B cell (primary cell): ENCODE measurements around the gene FBXL20. TPM values are rescaled to one million over a fixed set of nuclear protein-coding genes. Genes with fewer than 3 reads are reported as not detected.

Experiments
- ATAC-seq: fragments of 200-7000 bp; cut with Tn5 transposase; one replicate; pipeline ENCODE4 v1.10.0; 2021; ENCODE audit warnings: low read depth, mild to moderate bottlenecking, moderate number of reproducible peaks, moderate library complexity
- CTCF ChIA-PET: fragments of 350-600 bp; sonication (Branson Sonifier 250); formaldehyde crosslinking; loops from one replicate; lab custom pipeline; 2021; ENCODE audit warnings: antibody characterized with exemption, inconsistent platforms; lab: Charles Lee
- POLR2A ChIA-PET: fragments of 350-600 bp; sonication (Branson Sonifier 250); formaldehyde crosslinking; loops from one replicate; lab custom pipeline; 2021; ENCODE audit warnings: antibody characterized with exemption; lab: Charles Lee
- DNase-seq: peaks from one replicate; pipeline ENCODE4 v3.0.0; 2013
- H2AFZ ChIP-seq: 2 replicates; pipeline ENCODE4 v1.6.1; 2012; ENCODE audit warnings: mild to moderate bottlenecking, low read depth, low read length; ENCODE audit not compliant: insufficient read depth, poor library complexity, severe bottlenecking
- H3K27ac ChIP-seq, 2 donors: 1 replicate in 1 of 2; 2 replicates in 1 of 2; pipeline ENCODE4 v1.5.1; 2012 to 2013; ENCODE audit warnings: low read length in 2 of 2, mild to moderate bottlenecking in 2 of 2, moderate library complexity in 1 of 2
- H3K27me3 ChIP-seq, 4 experiments: fragments of 200-600 bp in 1 of 4; sonication (generic) in 1 of 4; replicated peaks in 1 of 4; 1 replicate in 2 of 4; 2 replicates in 2 of 4; pipeline versions ENCODE4 v1.6.1 to v1.7.0; 2013 to 2016; ENCODE audit warnings: low read length in 3 of 4, mild to moderate bottlenecking in 2 of 4, mixed read lengths in 1 of 4, moderate library complexity in 1 of 4; ENCODE audit not compliant: insufficient read depth in 4 of 4, control insufficient read depth in 3 of 4; ENCODE audit errors: control extremely low read depth in 1 of 4
- H3K36me3 ChIP-seq, 2 experiments: replicated peaks in 1 of 2; 1 replicate in 1 of 2; 2 replicates in 1 of 2; pipeline versions ENCODE4 v1.6.1 to v1.7.1; 2013; ENCODE audit warnings: low read length in 1 of 2; ENCODE audit not compliant: insufficient read depth in 2 of 2, control insufficient read depth in 1 of 2; ENCODE audit errors: control extremely low read depth in 1 of 2, extremely low read depth in 1 of 2
- H3K4me1 ChIP-seq, 2 donors: fragments of 200-600 bp in 1 of 2; sonication (generic) in 1 of 2; 1 replicate in 1 of 2; 2 replicates in 1 of 2; pipeline versions ENCODE4 v1.5.1 to v1.6.1; 2013 to 2017; ENCODE audit warnings: low read length in 2 of 2; ENCODE audit not compliant: control insufficient read depth in 2 of 2, insufficient read depth in 2 of 2
- H3K4me2 ChIP-seq: replicated peaks from 2 replicates; pipeline ENCODE3; 2012; ENCODE audit warnings: mild to moderate bottlenecking, low read depth, low read length; ENCODE audit not compliant: poor library complexity, severe bottlenecking
- H3K4me3 ChIP-seq, 5 experiments: fragments of 200-600 bp in 1 of 5; sonication (generic) in 1 of 5; 1 replicate in 3 of 5; 2 replicates in 2 of 5; pipeline versions ENCODE4 v1.5.1 to v1.7.0; 2011 to 2016; ENCODE audit warnings: low read length in 4 of 5, mild to moderate bottlenecking in 4 of 5, low read depth in 2 of 5, control low read depth in 1 of 5, moderate library complexity in 1 of 5; ENCODE audit not compliant: insufficient read depth in 1 of 5; ENCODE audit errors: control extremely low read depth in 1 of 5, extremely low read depth in 1 of 5
- H3K79me2 ChIP-seq: fragments of 200-600 bp; sonication (generic); one replicate; pipeline ENCODE4 v1.6.0; 2016; ENCODE audit warnings: low read length; ENCODE audit not compliant: control insufficient read depth, insufficient read depth
- H3K9ac ChIP-seq: fragments of 200-600 bp; sonication (generic); 2 replicates; pipeline ENCODE4 v1.6.1; 2017; ENCODE audit warnings: mild to moderate bottlenecking, low read length, moderate library complexity
- H3K9me3 ChIP-seq, 3 donors: one replicate each; pipeline versions ENCODE4 v1.6.1 to v1.7.1; 2013; ENCODE audit warnings: low read length in 2 of 3; ENCODE audit not compliant: control insufficient read depth in 2 of 3, insufficient read depth in 1 of 3; ENCODE audit errors: control extremely low read depth in 1 of 3
- H4K20me1 ChIP-seq: 2 replicates; pipeline ENCODE4 v1.6.0; 2012; ENCODE audit warnings: mild to moderate bottlenecking, low read length; ENCODE audit not compliant: insufficient read depth, control insufficient read depth, poor library complexity, severe bottlenecking
- H3K27ac Mint-ChIP-seq: one replicate; pipeline ENCODE4 v1.8.0; 2021; ENCODE audit warnings: mixed read lengths
- H3K27me3 Mint-ChIP-seq: one replicate; pipeline ENCODE4 v1.8.0; 2021; ENCODE audit warnings: mixed read lengths
- H3K4me1 Mint-ChIP-seq: one replicate; pipeline ENCODE4 v1.8.0; 2021; ENCODE audit warnings: mixed read lengths
- H3K4me3 Mint-ChIP-seq: one replicate; pipeline ENCODE4 v1.8.0; 2021; ENCODE audit warnings: mixed read lengths
- H3K9me3 Mint-ChIP-seq: one replicate; pipeline ENCODE4 v1.8.0; 2022; ENCODE audit warnings: mixed read lengths; ENCODE audit not compliant: insufficient read depth
- EZH2 ChIP-seq: IDR thresholded peaks from 2 replicates; pipeline ENCODE4 v1.6.1; 2012; ENCODE audit warnings: borderline replicate concordance, low read depth, mild to moderate bottlenecking, moderate library complexity, low read length; ENCODE audit not compliant: insufficient read depth, poor library complexity, severe bottlenecking
- WGBS: methylation state at CpG from one replicate; pipeline ENCODE4 v1.1.5; 2013; ENCODE audit warnings: missing lambda C conversion rate; ENCODE audit not compliant: insufficient coverage; 5-methylcytosine and 5-hydroxymethylcytosine counted together
- intact Hi-C: fragments of 100-400 bp; cut with micrococcal nuclease; formaldehyde crosslinking; loops from one replicate; pipeline ENCODE4 v1.10.0; 2022
- polyA plus RNA-seq: library from polyadenylated mRNA; depleted of rRNA; stranded (reverse); fragments of >200 nt; gene quantifications from 2 replicates; pipeline ENCODE4 v1.2.3, GENCODE V29; 2012
- total RNA-seq, 2 donors: library from RNA; stranded (reverse); fragments of 120-200 nt in 1 of 2; gene quantifications; 1 replicate in 1 of 2; 2 replicates in 1 of 2; pipeline versions ENCODE4 v1.2.3 to v1.2.4, GENCODE V29; 2013 to 2022
- TF ChIP-seq, protein P1 (sequence below): fragments of 200-600 bp; IDR thresholded peaks from one replicate; pipeline ENCODE4 v1.8.0; 2022; ENCODE audit warnings: antibody characterized with exemption, mild to moderate bottlenecking

FBXL20 gene
- total and polyA plus RNA-seq, 2 donors (not counting 1 experiment from before 2014, with no cell fraction given) = 6.1 to 36.2 TPM

DNA sequence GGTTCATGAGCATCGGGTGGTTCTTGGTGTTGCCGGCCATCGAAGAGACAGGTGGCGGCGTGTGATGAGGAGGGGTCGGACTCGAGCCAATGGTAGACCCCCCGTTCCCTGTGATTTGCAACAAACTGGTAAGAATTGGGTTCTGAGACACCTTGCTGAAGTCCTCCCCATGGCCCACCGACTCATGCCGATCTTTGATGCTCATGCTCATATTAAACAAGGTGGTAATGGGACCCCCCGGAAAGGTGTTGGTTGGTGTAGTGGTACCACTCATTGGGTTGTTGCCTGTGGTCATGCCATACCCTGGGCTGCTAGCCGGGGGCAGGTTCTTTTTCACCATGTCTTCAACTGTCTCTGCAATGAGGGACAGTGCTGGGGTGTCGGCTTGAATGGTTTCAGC lies 8.9 kb upstream of the FBXL20 start:
- peaks cover 10 to 60% of the 10 kb centered on the region in 2 experiments for H3K36me3 ChIP-seq
- Mint-ChIP-seq H3K4me1 (no peaks in the 10 kb centered on the region), H3K27ac (no peak overlapping the region), H3K9me3 (no peaks in the 10 kb centered on the region), H3K27me3 (no peaks in the 10 kb centered on the region), H3K4me3 (no peak overlapping the region)
- 97% methylated on average over 12 of the region's 13 CpGs for WGBS
- H3K4me1 ChIP-seq = no peaks in the 10 kb centered on the region
- POLR2A ChIA-PET = no interaction called here
- H3K4me2 ChIP-seq = no peak overlapping the region
- no peak for ATAC-seq
- no peaks in the 10 kb centered on the region for H3K9me3 ChIP-seq
- H3K4me3 ChIP-seq = no peak overlapping the region
- intact Hi-C loops = no loop called here
- H3K27me3 ChIP-seq = no peaks in the 10 kb centered on the region
- H3K79me2 ChIP-seq = no peaks in the 10 kb centered on the region
- H3K9ac ChIP-seq = no peak overlapping the region
- DNase-seq = no peak
- H2AFZ ChIP-seq = no peak overlapping the region
- no peak for TF ChIP-seq EZH2
- TF ChIP-seq, protein P1, sequence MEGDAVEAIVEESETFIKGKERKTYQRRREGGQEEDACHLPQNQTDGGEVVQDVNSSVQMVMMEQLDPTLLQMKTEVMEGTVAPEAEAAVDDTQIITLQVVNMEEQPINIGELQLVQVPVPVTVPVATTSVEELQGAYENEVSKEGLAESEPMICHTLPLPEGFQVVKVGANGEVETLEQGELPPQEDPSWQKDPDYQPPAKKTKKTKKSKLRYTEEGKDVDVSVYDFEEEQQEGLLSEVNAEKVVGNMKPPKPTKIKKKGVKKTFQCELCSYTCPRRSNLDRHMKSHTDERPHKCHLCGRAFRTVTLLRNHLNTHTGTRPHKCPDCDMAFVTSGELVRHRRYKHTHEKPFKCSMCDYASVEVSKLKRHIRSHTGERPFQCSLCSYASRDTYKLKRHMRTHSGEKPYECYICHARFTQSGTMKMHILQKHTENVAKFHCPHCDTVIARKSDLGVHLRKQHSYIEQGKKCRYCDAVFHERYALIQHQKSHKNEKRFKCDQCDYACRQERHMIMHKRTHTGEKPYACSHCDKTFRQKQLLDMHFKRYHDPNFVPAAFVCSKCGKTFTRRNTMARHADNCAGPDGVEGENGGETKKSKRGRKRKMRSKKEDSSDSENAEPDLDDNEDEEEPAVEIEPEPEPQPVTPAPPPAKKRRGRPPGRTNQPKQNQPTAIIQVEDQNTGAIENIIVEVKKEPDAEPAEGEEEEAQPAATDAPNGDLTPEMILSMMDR = no peak
- CTCF ChIA-PET = no interaction called here
- H4K20me1 ChIP-seq = no peaks in the 10 kb centered on the region
- H3K27ac ChIP-seq = no peak overlapping the region

GRCh38 chr17:39408360-39408759 lies 6.9 kb upstream of the FBXL20 start:
- Mint-ChIP-seq H3K9me3 (no peaks in the 10 kb centered on the region), H3K4me3 (no peak overlapping the region), H3K4me1 (no peaks in the 10 kb centered on the region), H3K27ac (no peak overlapping the region), H3K27me3 (no peaks in the 10 kb centered on the region)
- TF ChIP-seq, protein P1 = no peak
- TF ChIP-seq EZH2 = no peak
- ChIA-PET POLR2A (no interaction called here), CTCF (no interaction called here)
- no peak for ATAC-seq
- no peak for DNase-seq
- no peaks in the 10 kb centered on the region for H3K27me3 ChIP-seq
- intact Hi-C loops = loop anchor here (10.0 kb wide), 3 partner anchors 134 to 576 kb away; partner anchors contain the start of genes PSMD3 and RPL19
- H3K36me3 ChIP-seq = peaks cover 7 to 46% of the 10 kb centered on the region in 2 experiments
- no peak overlapping the region for H3K4me3 ChIP-seq
- no peaks in the 10 kb centered on the region for H3K79me2 ChIP-seq
- H3K9ac ChIP-seq = no peak overlapping the region
- H3K4me1 ChIP-seq = no peaks in the 10 kb centered on the region
- H3K27ac ChIP-seq = no peak overlapping the region
- no peak overlapping the region for H3K4me2 ChIP-seq
- H4K20me1 ChIP-seq = peaks cover 3% of the 10 kb centered on the region
- H3K9me3 ChIP-seq = no peaks in the 10 kb centered on the region
- WGBS = 100% methylated on average over 2 of the region's 2 CpGs
- H2AFZ ChIP-seq = no peak overlapping the region
